ENCODE results near the gene GPRC5C. TPM values are rescaled to one million over a fixed set of nuclear protein-coding genes. Genes with fewer than 3 reads are reported as not detected.
A peak's percentile ranks its signal among the peaks of the same experiment; 100 is the strongest.
"Not testable (repeated sequence)": the region's sequence is repeated elsewhere in the genome, so short reads cannot be mapped to it uniquely, and the experiment has no call there.

GPRC5C gene
- total RNA-seq, 1 donor from 2014 or later = not detected

GRCh38 chr17:74478420-74479100 is 46.7 kb downstream of the GPRC5C start:
- Mint-ChIP-seq H3K36me3 (ENCODE audit: low read depth) (peaks cover 70% of the 10 kb centered on the region), H3K27me3 (ENCODE audit: insufficient read depth) (no peaks in the 10 kb centered on the region), H3K9me3 (peaks cover 16% of the 10 kb centered on the region), H3K27ac (peak overlapping the region; percentile 83), H3K4me1 (ENCODE audit: low read depth) (peaks cover 63% of the 10 kb centered on the region), H3K4me3 (peak overlapping the region; percentile 67)
- peak; percentile 57 for DNase-seq (ENCODE audit: low spot score)
- intact Hi-C loops (cut with micrococcal nuclease) = loop anchor here (1.0 to 10.0 kb wide), 3 partner anchors 11 to 256 kb away; partner anchors contain the start of gene RAB37

GRCh38 chr17:74480290-74480689 is 48.4 kb downstream of the GPRC5C start:
- intact Hi-C loops (cut with micrococcal nuclease) = no loop called here
- peaks cover 8% of the 10 kb centered on the region for H3K9me3 Mint-ChIP-seq
- no peaks in the 10 kb centered on the region for H3K27me3 Mint-ChIP-seq (ENCODE audit: insufficient read depth)
- no peak for DNase-seq (ENCODE audit: low spot score)
- H3K27ac Mint-ChIP-seq = no peak overlapping the region
- H3K36me3 Mint-ChIP-seq (ENCODE audit: low read depth) = peaks cover 62% of the 10 kb centered on the region
- H3K4me3 Mint-ChIP-seq = no peak overlapping the region
- H3K4me1 Mint-ChIP-seq (ENCODE audit: low read depth) = peaks cover 46% of the 10 kb centered on the region

- Mint-ChIP-seq H3K9me3 (no peaks in the 10 kb centered on the region), H3K36me3 (ENCODE audit: low read depth) (peaks cover 53% of the 10 kb centered on the region), H3K4me3 (no peak overlapping the region), H3K27me3 (ENCODE audit: insufficient read depth) (no peaks in the 10 kb centered on the region), H3K4me1 (ENCODE audit: low read depth) (peaks cover 42% of the 10 kb centered on the region), H3K27ac (no peak overlapping the region)
- no peak for DNase-seq (ENCODE audit: low spot score)
- intact Hi-C loops (cut with micrococcal nuclease) = no loop called here
Observed at GRCh38 chr17:74481621-74482020, 49.7 kb downstream of the GPRC5C start.

GRCh38 chr17:74484066-74484465 is 52.2 kb downstream of the GPRC5C start:
- Mint-ChIP-seq H3K36me3 (ENCODE audit: low read depth) (peaks cover 42% of the 10 kb centered on the region), H3K27me3 (ENCODE audit: insufficient read depth) (no peaks in the 10 kb centered on the region), H3K9me3 (peaks cover 1% of the 10 kb centered on the region), H3K4me1 (ENCODE audit: low read depth) (peaks cover 31% of the 10 kb centered on the region), H3K4me3 (no peak overlapping the region), H3K27ac (no peak overlapping the region)
- intact Hi-C loops (cut with micrococcal nuclease) = no loop called here
- no peak for DNase-seq (ENCODE audit: low spot score)

- Mint-ChIP-seq H3K9me3 (peaks cover 3% of the 10 kb centered on the region), H3K4me3 (no peak overlapping the region), H3K27me3 (ENCODE audit: insufficient read depth) (no peaks in the 10 kb centered on the region), H3K4me1 (ENCODE audit: low read depth) (peaks cover 30% of the 10 kb centered on the region), H3K27ac (no peak overlapping the region), H3K36me3 (ENCODE audit: low read depth) (peaks cover 43% of the 10 kb centered on the region)
- DNase-seq (ENCODE audit: low spot score) = no peak
- intact Hi-C loops (cut with micrococcal nuclease) = no loop called here
Observed at GRCh38 chr17:74485022-74485743, 53.3 kb downstream of the GPRC5C start.

- Mint-ChIP-seq H3K36me3 (ENCODE audit: low read depth) (peaks cover 38% of the 10 kb centered on the region), H3K27ac (no peak overlapping the region), H3K4me3 (no peak overlapping the region), H3K9me3 (peaks cover 3% of the 10 kb centered on the region), H3K4me1 (ENCODE audit: low read depth) (peaks cover 25% of the 10 kb centered on the region), H3K27me3 (ENCODE audit: insufficient read depth) (peaks cover 2% of the 10 kb centered on the region)
- intact Hi-C loops (cut with micrococcal nuclease) = no loop called here
- DNase-seq (ENCODE audit: low spot score) = no peak
Observed at GRCh38 chr17:74485841-74486240, 54.0 kb downstream of the GPRC5C start.

- not testable (repeated sequence) for H3K4me3 Mint-ChIP-seq; DNase-seq (ENCODE audit: low spot score)
Observed at GRCh38 chr17:74488276-74488675, 56.4 kb downstream of the GPRC5C start.

GRCh38 chr17:74490716-74491115 is 58.8 kb downstream of the GPRC5C start:
- Mint-ChIP-seq H3K36me3 (ENCODE audit: low read depth) (peaks cover 17% of the 10 kb centered on the region), H3K4me3 (no peak overlapping the region), H3K9me3 (peaks cover 3% of the 10 kb centered on the region), H3K27me3 (ENCODE audit: insufficient read depth) (peaks cover 5% of the 10 kb centered on the region), H3K27ac (no peak overlapping the region), H3K4me1 (ENCODE audit: low read depth) (peaks cover 25% of the 10 kb centered on the region)
- DNase-seq (ENCODE audit: low spot score) = no peak
- intact Hi-C loops (cut with micrococcal nuclease) = no loop called here

More at GRCh38 chr17:74488276-74488675, 56.4 kb downstream of the GPRC5C start:
- H3K27me3 Mint-ChIP-seq (ENCODE audit: insufficient read depth); H3K27ac Mint-ChIP-seq; intact Hi-C loops (cut with micrococcal nuclease); H3K9me3 Mint-ChIP-seq: not testable (repeated sequence)
- H3K36me3 Mint-ChIP-seq (ENCODE audit: low read depth) = peaks cover 26% of the 10 kb centered on the region
- peaks cover 22% of the 10 kb centered on the region for H3K4me1 Mint-ChIP-seq (ENCODE audit: low read depth)

- DNase-seq (ENCODE audit: low spot score) = no peak
- intact Hi-C loops (cut with micrococcal nuclease) = no loop called here
- Mint-ChIP-seq H3K4me1 (ENCODE audit: low read depth) (peaks cover 25% of the 10 kb centered on the region), H3K9me3 (peaks cover 3% of the 10 kb centered on the region), H3K27ac (no peak overlapping the region), H3K4me3 (no peak overlapping the region), H3K36me3 (ENCODE audit: low read depth) (peaks cover 14% of the 10 kb centered on the region), H3K27me3 (ENCODE audit: insufficient read depth) (peaks cover 6% of the 10 kb centered on the region)
Observed at GRCh38 chr17:74491626-74492025, 59.7 kb downstream of the GPRC5C start.

- Mint-ChIP-seq H3K36me3 (ENCODE audit: low read depth) (peaks cover 6% of the 10 kb centered on the region), H3K9me3 (peaks cover 3% of the 10 kb centered on the region), H3K27me3 (ENCODE audit: insufficient read depth) (peaks cover 11% of the 10 kb centered on the region), H3K27ac (no peak overlapping the region), H3K4me3 (no peak overlapping the region), H3K4me1 (ENCODE audit: low read depth) (peaks cover 20% of the 10 kb centered on the region)
- intact Hi-C loops (cut with micrococcal nuclease) = loop anchor here (1.0 kb wide), 6 partner anchors 36 to 192 kb away; no protein-coding TSS in a partner anchor
- peak; percentile 48 for DNase-seq (ENCODE audit: low spot score)
Observed at GRCh38 chr17:74493331-74493833, 61.5 kb downstream of the GPRC5C start.

Other genes starting within 250 kb of the GPRC5C start
- 1,123 and 1,161 TPM in 2 replicates for gene RPL38, start 228.4 kb upstream of the GPRC5C start, total RNA-seq
- 5.7 and 6.8 TPM in 2 replicates for gene TTYH2, start 218.5 kb upstream of the GPRC5C start, total RNA-seq
- gene DNAI2, start 157.9 kb upstream of the GPRC5C start, total RNA-seq = 0.12 and 0.18 TPM in 2 replicates
- gene KIF19, start 105.9 kb upstream of the GPRC5C start, total RNA-seq = 0.10 and 0.13 TPM in 2 replicates
- gene BTBD17, start 70.2 kb upstream of the GPRC5C start, total RNA-seq = not detected in 2 replicates
- not detected in 2 replicates for gene GPR142, start 64.6 kb upstream of the GPRC5C start, total RNA-seq
- 9.8 and 10.4 TPM in 2 replicates for gene CD300A, start 34.5 kb downstream of the GPRC5C start, total RNA-seq
- gene CD300LB, start 99.4 kb downstream of the GPRC5C start, total RNA-seq = not detected in 2 replicates
- 0.32 and 0.41 TPM in 2 replicates for gene CD300C, start 114.0 kb downstream of the GPRC5C start, total RNA-seq
- gene CD300H, start 135.4 kb downstream of the GPRC5C start, total RNA-seq = not detected in 2 replicates
- not detected in 2 replicates for gene CD300LD, start 160.2 kb downstream of the GPRC5C start, total RNA-seq
- not detected in 2 replicates for gene CD300E, start 191.7 kb downstream of the GPRC5C start, total RNA-seq